Endothelial cell of hepatic sinusoid (primary cell): ENCODE measurements around the gene BFSP2.
"Not testable (repeated sequence)": the region's sequence is repeated elsewhere in the genome, so short reads cannot be mapped to it uniquely, and the experiment has no call there.

ENCODE experiments used
- in situ Hi-C: cut with HindIII; loops from 2 replicates; pipeline ENCODE4 v1.10.0; 2017; ENCODE audit warnings: low sequenced_read_pairs

BFSP2 gene

DNA sequence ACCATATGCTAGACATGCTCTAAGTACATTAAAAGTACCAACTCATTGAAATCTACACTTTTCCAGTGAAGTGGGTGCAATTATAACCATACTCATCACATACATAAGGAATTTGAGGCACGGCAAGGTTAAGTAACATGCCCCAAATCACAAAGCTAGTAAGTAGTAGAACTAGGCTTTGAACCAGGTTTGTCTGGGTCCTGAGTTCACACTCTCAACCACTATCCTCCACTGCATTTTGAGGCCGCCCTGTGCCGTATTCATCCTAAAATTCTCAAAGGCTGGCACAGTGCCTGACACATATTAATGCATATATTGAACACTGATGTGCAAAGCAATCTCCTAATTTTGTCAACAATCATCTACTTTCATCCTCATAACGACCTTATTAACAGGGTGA lies 104.9 kb downstream of the BFSP2 start:
- in situ Hi-C loops: no loop called here

DNA sequence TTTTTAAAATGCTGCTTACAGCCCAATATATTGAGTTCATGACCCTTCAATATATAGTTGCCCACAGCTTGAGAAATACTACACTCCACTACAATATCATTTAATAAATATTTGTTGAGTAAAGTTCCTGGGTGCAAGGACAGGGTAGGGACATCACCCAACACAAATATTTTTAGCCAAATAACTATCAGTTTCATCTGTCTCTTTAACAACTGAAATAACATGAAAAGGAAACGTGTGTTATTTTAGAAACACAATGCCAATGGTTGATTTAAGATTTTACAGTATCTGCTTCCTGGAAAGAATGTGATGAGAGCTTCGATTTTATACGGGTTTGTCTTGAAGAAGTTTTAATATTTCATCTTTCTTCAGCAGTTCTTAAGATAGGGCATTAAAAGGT lies 106.0 kb downstream of the BFSP2 start:
- in situ Hi-C loops: no loop called here

DNA sequence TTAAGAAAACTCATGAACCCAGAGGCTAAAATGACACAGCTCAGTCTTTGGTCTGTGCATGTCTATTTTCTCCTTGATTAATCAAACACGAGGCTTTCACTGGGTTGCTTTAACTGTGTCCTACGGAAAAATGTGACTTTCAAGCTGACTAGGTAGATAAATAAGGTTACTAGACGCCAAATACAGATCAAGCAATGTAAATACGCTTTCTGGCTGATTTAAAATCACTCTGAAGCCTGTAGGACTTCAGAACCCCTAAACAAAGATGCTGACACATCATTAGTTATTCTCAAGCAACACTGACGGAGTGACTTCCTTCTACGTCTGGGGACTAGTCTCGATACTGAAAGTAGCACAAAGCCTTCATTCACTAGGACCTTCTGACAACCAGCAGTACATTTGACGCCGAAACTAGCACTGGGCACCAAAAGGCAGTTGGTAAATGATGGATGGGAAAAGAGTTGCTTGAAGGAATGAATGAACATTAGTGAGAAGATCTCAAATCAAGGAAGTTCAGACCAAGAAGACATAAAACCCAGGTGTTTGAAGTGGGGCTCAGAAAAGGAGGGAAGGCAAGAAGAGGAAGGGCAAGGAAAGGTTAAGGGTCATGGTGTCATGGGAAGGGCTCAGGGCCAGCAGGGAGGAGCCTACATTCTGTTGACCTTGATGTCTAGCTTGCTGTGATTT lies 106.5 kb downstream of the BFSP2 start:
- in situ Hi-C loops: no loop called here

DNA sequence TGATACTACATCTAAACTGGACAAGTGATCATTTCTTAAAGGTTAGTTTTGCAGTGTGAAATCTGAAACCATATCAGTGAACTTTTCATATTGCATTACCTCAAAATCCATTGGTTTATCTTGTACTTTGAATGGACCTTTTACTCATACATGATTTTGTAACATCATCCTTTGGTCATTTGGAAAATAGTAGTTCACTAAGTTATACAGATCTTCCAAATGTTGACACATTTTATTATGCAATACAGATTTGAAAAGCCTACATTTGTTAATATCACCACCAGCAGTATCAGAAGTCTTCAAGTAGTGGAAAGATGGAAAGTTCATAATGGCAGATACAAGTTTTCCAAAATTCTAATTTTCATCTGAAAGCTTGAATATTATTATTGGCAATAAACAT lies 109.6 kb downstream of the BFSP2 start:
- in situ Hi-C loops: no loop called here

DNA sequence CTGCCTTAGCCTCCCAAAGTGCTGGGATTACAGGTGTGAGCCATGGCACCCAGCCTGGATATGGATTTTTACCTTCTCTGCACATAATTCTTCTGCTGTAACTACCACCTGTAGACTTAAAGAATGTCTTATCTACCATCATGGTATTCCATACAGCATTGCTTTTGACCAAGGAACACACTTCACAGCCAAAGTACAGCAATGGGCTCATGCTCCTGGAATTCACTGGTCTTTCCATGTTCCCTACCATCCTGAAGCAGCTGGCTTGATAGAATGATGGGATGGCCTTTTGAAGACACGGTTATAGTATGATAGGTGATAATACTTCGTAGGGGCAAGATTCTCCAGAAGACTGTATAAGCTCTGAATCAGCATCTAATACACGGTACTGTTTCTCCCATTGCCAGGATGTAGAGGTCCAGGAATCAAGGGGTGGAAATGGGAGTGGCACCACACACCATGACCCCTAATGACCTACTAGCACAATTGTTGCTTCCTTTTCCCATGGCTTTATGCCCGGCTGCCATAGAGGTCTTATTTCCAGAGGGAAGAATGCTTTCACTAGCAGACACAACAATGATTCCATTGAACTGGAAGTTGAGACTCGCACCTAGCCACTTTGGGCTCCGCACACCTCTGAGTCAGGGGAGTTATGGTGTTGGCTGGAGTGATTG lies 112.7 kb downstream of the BFSP2 start:
- in situ Hi-C loops: no loop called here

DNA sequence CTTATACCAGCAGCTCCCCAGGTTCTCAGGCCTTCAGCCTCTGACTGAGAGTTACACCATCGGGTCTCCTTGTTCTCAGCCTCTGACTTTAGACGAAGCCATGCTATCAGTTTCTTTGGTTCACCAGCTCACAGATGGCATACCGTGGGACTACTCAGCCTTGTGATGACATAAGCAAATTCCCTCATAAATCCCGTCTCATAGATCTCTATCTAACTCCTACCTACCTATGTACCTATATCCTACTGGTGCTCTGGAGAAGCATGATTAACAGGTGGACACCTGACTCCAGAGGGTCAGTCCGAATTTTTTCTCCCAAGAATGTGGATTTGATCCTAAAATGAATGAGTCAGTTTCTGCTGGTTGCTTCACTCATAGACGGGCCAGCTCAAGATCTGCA lies 114.6 kb downstream of the BFSP2 start:
- in situ Hi-C loops: no loop called here

- in situ Hi-C loops: no loop called here
Observed at GRCh38 chr3:133515127-133515526, 115.3 kb downstream of the BFSP2 start.

DNA sequence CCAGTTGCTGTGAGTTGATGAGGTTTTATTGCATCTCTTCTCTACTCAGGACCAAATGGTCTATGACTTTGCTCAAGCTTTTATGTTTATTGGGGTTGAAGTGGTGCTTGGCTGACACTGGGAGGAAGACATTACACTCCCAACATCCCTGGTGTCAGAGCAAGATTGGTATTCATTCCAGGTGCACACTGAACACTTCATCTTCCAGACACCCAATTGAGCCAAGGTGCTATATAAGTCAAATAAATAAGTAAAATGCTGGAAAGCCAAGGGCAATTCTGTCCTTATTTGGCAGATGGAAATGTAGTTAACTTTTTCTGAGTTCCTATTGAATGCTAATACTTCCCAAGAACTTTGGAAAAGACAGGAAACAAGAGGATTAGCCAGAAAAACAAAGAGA lies 120.4 kb downstream of the BFSP2 start:
- in situ Hi-C loops: no loop called here

- in situ Hi-C loops: not testable (repeated sequence)
Observed at GRCh38 chr3:133520938-133521337, 121.1 kb downstream of the BFSP2 start.

DNA sequence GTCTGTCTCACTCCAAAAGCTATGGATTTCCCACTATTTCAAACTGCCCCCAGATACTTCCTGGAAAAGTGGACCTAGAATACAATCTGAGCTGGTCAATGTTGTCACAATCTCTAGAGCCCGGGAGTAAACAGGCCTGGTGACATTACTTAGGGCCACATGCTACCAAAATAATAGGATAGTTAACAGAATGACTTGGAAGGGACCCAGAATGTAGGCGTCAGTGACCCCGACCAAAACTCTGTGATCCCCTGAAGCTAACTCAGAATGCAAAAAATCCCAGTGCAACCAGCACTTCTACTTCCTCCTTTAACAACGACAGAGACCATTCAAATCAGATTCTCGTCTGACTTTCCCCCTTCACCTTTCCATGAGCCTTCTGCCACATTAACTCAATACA lies 122.1 kb downstream of the BFSP2 start:
- in situ Hi-C loops: no loop called here

DNA sequence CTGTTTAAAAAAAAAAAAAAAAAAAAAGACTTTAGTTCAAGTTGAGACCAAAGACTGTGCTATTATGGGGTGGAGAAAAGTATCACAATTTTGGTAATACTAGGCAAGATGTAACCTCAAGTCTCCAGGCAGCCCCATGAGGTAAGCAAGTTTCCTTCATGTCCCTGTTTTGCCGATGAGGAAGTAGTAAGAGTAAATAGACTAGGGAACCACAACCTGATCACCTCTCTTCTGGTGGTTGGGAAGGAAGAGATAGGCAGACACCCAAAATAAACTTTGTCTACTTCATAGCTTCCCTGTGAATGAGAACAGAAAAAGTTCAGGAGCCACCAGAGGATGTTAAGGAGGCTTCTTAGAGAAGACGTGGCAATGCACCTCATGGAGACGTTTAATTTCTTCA lies 123.9 kb downstream of the BFSP2 start:
- in situ Hi-C loops: not testable (repeated sequence)
